Liver (tissue), 9 donors: ENCODE results near the gene GNG2. TPM values are rescaled to one million over a fixed set of nuclear protein-coding genes. Genes with fewer than 3 reads are reported as not detected.

Experiments
- DNase-seq: peaks from one replicate; pipeline ENCODE4 v3.0.0-alpha.2; 2017; ENCODE audit warnings: low spot score
- H3K27ac ChIP-seq, 2 donors: one replicate each; pipeline ENCODE4 v1.7.0; 2013; ENCODE audit warnings: inconsistent platforms in 2 of 2, low read length in 2 of 2, control low read depth in 1 of 2, low read depth in 1 of 2, mild to moderate bottlenecking in 1 of 2
- H3K27me3 ChIP-seq, 4 donors: one replicate each; pipeline versions ENCODE4 v1.6.1 to v1.7.0; 2013; ENCODE audit warnings: low read length in 3 of 4, inconsistent platforms in 1 of 4, mild to moderate bottlenecking in 1 of 4, moderate library complexity in 1 of 4; ENCODE audit not compliant: control insufficient read depth in 4 of 4, insufficient read depth in 4 of 4
- H3K36me3 ChIP-seq, 4 donors: one replicate each; pipeline versions ENCODE4 v1.6.1 to v1.7.0; 2013; ENCODE audit warnings: low read length in 3 of 4, mild to moderate bottlenecking in 3 of 4, low read depth in 1 of 4, moderate library complexity in 1 of 4; ENCODE audit not compliant: control insufficient read depth in 4 of 4, insufficient read depth in 3 of 4
- H3K4me1 ChIP-seq, 4 donors: one replicate each; pipeline versions ENCODE4 v1.6.1 to v1.7.0; 2013; ENCODE audit warnings: low read length in 3 of 4, mild to moderate bottlenecking in 3 of 4, moderate library complexity in 1 of 4; ENCODE audit not compliant: control insufficient read depth in 4 of 4, insufficient read depth in 4 of 4
- H3K4me3 ChIP-seq, 3 donors: one replicate each; pipeline versions ENCODE4 v1.6.1 to v1.7.0; 2013; ENCODE audit warnings: low read length in 3 of 3, control low read depth in 1 of 3, low read depth in 1 of 3, mild to moderate bottlenecking in 1 of 3
- H3K9ac ChIP-seq, 2 donors: one replicate each; pipeline ENCODE4 v1.7.0; 2013; ENCODE audit warnings: low read length in 2 of 2, mild to moderate bottlenecking in 2 of 2, moderate library complexity in 2 of 2, control low read depth in 1 of 2, low read depth in 1 of 2
- H3K9me3 ChIP-seq, 4 donors: one replicate each; pipeline versions ENCODE4 v1.6.1 to v1.7.0; 2013; ENCODE audit warnings: low read length in 3 of 4; ENCODE audit not compliant: control insufficient read depth in 4 of 4
- JUND ChIP-seq, 2 donors: IDR thresholded peaks; 2 replicates each; pipeline ENCODE4 v1.6.1; 2016; ENCODE audit warnings: antibody characterized with exemption in 2 of 2
- NR2F2 ChIP-seq: IDR thresholded peaks from 2 replicates; pipeline ENCODE4 v1.6.1; 2016; ENCODE audit warnings: antibody characterized with exemption
- RAD21 ChIP-seq, 2 donors: IDR thresholded peaks; 2 replicates each; pipeline ENCODE4 v1.6.1; 2016; ENCODE audit warnings: antibody characterized with exemption in 2 of 2, mild to moderate bottlenecking in 2 of 2
- RXRA ChIP-seq, 2 donors: IDR thresholded peaks; 2 replicates each; pipeline ENCODE4 v1.6.1; 2017 to 2018; ENCODE audit warnings: antibody characterized with exemption in 2 of 2, mild to moderate bottlenecking in 1 of 2
- SP1 ChIP-seq: IDR thresholded peaks from 2 replicates; pipeline ENCODE4 v1.6.1; 2018; ENCODE audit warnings: antibody characterized with exemption, mild to moderate bottlenecking
- TAF1 ChIP-seq: conservative IDR thresholded peaks from 2 replicates; pipeline ENCODE4 v1.6.1; 2016; ENCODE audit warnings: antibody characterized with exemption, mild to moderate bottlenecking
- YY1 ChIP-seq: IDR thresholded peaks from 2 replicates; pipeline ENCODE4 v1.6.1; 2016; ENCODE audit warnings: antibody characterized with exemption, mild to moderate bottlenecking
- WGBS: extraction: QIAGEN DNeasy Blood & Tissue Kit; methylation state at CpG from one replicate; pipeline ENCODE4 v1.1.7; 2013; 5-methylcytosine and 5-hydroxymethylcytosine counted together
- polyA plus RNA-seq, 2 donors: library from polyadenylated mRNA; stranded (reverse) in 1 of 2; unstranded in 1 of 2; fragments of 200-250 nt in 1 of 2; fragments of >200 nt in 1 of 2; fragmentation: Nextera tagmentation in 1 of 2; extraction: Ambion mirVana in 1 of 2; gene quantifications; one replicate each; pipeline versions ENCODE4 v1.2.1 to v1.2.3, GENCODE V29; 2013 to 2015
- total RNA-seq, 2 donors: library from RNA; depleted of rRNA; stranded (reverse); fragments of >200 nt; gene quantifications; one replicate each; pipeline ENCODE4 v1.2.3, GENCODE V29; 2014
- TF ChIP-seq, protein P1 (sequence below): IDR thresholded peaks from 2 replicates; pipeline ENCODE4 v1.6.1; 2016; ENCODE audit warnings: antibody characterized with exemption
- TF ChIP-seq, protein P2 (sequence below): IDR thresholded peaks from 2 replicates; pipeline ENCODE4 v1.6.1; 2016; ENCODE audit warnings: antibody characterized with exemption
- donor health status: healthy.
- donor health status: healthy.
- donor health status: healthy.
- donor health status: healthy.
- donor health status: healthy.

The GNG2 gene
- total and polyA plus RNA-seq, 4 donors, result 3.5 to 11.2 (median 4.4) TPM

- peaks cover 0 to 2% (median under 1%) of the 10 kb centered on the region in 4 donors for H3K4me1 ChIP-seq
- no peaks in the 10 kb centered on the region for H3K36me3 ChIP-seq
- no peak overlapping the region for H3K9ac ChIP-seq
- H3K4me3 ChIP-seq, result no peak overlapping the region
- H3K27ac ChIP-seq, result no peak overlapping the region
- no peak for TF ChIP-seq NR2F2
- no peak for TF ChIP-seq RAD21 (IDR thresholded peaks at IDR 0.05)
- TF ChIP-seq, protein P1, sequence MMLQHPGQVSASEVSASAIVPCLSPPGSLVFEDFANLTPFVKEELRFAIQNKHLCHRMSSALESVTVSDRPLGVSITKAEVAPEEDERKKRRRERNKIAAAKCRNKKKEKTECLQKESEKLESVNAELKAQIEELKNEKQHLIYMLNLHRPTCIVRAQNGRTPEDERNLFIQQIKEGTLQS, result no peak
- TF ChIP-seq, protein P2, sequence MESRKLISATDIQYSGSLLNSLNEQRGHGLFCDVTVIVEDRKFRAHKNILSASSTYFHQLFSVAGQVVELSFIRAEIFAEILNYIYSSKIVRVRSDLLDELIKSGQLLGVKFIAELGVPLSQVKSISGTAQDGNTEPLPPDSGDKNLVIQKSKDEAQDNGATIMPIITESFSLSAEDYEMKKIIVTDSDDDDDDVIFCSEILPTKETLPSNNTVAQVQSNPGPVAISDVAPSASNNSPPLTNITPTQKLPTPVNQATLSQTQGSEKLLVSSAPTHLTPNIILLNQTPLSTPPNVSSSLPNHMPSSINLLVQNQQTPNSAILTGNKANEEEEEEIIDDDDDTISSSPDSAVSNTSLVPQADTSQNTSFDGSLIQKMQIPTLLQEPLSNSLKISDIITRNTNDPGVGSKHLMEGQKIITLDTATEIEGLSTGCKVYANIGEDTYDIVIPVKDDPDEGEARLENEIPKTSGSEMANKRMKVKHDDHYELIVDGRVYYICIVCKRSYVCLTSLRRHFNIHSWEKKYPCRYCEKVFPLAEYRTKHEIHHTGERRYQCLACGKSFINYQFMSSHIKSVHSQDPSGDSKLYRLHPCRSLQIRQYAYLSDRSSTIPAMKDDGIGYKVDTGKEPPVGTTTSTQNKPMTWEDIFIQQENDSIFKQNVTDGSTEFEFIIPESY, result no peak
- no peak for TF ChIP-seq TAF1
- H3K27me3 ChIP-seq, result no peaks in the 10 kb centered on the region
- no peaks in the 10 kb centered on the region for H3K9me3 ChIP-seq
- 79% methylated on average over 2 of the region's 2 CpGs for WGBS
- DNase-seq, result no peak
Observed at GRCh38 chr14:51868405-51868804, 8.0 kb downstream of the GNG2 start.

DNA sequence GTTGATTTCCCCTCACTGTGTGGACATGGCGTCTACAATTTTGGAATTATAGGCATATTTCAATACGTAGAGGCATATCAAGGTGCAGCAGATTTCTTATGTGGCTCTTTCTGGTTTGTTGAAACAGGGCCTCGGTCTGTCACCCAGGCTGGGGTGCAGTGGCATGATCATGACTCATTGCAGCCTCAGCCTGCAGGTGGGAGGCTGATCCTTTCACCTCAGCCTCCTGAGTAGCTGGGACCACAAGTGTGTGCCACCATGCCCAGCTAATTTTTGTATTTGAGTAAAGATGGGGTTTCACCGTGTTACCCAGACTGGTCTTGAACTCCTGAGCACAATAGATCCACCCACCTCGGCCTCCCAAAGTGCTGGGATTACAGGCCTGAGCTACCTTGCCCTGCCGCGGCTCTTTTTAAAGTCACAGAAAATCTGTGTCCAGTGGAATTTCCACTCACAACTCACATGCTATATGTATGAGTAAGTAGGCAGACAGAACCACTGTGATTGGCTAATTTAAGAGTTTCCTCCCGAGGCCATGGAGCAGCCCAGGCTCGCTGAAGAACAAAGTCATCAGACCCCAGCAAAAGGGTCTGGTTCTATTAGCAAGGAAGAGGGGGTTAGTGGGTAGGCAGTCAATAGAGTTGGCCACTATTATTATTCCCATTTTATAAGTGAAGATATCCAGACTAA is 9.1 kb downstream of the GNG2 start:
- 86% methylated on average over 9 of the region's 9 CpGs for WGBS
- Histone ChIP-seq H3K4me3 (no peak overlapping the region), H3K27ac (no peak overlapping the region), H3K4me1 (peaks cover 0 to 2% (median under 1%) of the 10 kb centered on the region in 4 donors), H3K27me3 (no peaks in the 10 kb centered on the region), H3K9ac (no peak overlapping the region), H3K9me3 (no peaks in the 10 kb centered on the region), H3K36me3 (no peaks in the 10 kb centered on the region)
- no peak for DNase-seq
- TF ChIP-seq, protein P1, result no peak

GRCh38 chr14:51870606-51871005 is 10.2 kb downstream of the GNG2 start:
- H3K9me3 ChIP-seq, result no peaks in the 10 kb centered on the region
- H3K27ac ChIP-seq, result no peak overlapping the region
- DNase-seq, result no peak
- H3K9ac ChIP-seq, result no peak overlapping the region
- H3K4me3 ChIP-seq, result no peak overlapping the region
- H3K27me3 ChIP-seq, result no peaks in the 10 kb centered on the region
- no peaks in the 10 kb centered on the region for H3K36me3 ChIP-seq
- WGBS, result 82% methylated on average over 2 of the region's 2 CpGs
- TF ChIP-seq RAD21 (IDR thresholded peaks at IDR 0.05) (no peak), YY1 (no peak), RXRA (IDR thresholded peaks at IDR 0.05) (no peak), JUND (IDR thresholded peaks at IDR 0.05) (no peak), SP1 (no peak)
- TF ChIP-seq, protein P2, result no peak
- H3K4me1 ChIP-seq, result peaks cover 0 to 2% (median under 1%) of the 10 kb centered on the region in 4 donors
